Hematopoietic multipotent progenitor cell treated with erythropoietin and hydrocortisone succinate and interleukin-3 and kit ligand, for 4 days (in vitro differentiated cells): ENCODE data around the gene SORT1.
A peak's percentile ranks its signal among the peaks of the same experiment; 100 is the strongest.
"Not testable (repeated sequence)": the region's sequence is repeated elsewhere in the genome, so short reads cannot be mapped to it uniquely, and the experiment has no call there.

Experiments
- DNase-seq: peaks from one replicate; pipeline ENCODE4 v3.0.0-alpha.2; 2015

The SORT1 gene

DNA sequence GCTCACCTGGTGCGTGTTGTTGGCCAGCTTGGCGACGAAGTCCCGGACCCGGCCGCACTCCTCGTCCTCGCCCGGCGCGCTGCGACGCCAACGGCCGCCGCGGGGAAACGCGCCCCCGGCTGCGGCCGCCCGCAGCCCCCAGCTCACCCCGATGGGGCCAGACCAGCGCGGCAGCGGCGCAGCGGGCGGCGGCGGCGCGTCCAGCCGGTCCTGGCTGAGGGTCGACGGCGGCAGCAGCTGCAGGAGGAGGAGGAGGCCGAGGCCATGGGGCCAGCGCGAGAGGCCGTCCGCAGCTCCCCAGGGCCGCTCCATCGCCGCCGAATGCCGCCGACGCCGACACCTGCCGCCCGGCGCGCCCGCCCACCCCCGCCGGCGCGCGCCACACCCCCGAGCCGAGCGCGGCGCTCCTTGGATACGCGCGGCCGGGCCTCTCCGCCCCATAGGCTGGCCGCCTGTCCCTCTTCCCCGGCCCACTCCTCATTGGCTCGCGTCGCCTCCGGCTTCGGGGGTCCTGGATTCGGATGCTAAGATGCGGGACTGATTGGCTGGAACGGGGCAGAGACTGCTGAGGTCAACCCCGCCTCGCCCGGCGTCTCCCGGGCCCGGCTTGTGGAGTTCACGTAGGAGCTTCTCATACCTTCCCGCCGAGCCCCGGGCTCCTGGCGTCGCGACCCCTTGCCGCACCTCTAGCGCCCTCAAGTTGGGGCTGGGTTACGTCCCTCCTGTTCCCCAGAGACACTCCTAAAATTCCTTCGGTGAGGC, at the start of gene SORT1:
SORT1 (minus strand) TSS at position 338 of the 762 bp plus-strand sequence; CDS start at position 312, 26 bp downstream.
- peak; percentile 91 for DNase-seq

DNA sequence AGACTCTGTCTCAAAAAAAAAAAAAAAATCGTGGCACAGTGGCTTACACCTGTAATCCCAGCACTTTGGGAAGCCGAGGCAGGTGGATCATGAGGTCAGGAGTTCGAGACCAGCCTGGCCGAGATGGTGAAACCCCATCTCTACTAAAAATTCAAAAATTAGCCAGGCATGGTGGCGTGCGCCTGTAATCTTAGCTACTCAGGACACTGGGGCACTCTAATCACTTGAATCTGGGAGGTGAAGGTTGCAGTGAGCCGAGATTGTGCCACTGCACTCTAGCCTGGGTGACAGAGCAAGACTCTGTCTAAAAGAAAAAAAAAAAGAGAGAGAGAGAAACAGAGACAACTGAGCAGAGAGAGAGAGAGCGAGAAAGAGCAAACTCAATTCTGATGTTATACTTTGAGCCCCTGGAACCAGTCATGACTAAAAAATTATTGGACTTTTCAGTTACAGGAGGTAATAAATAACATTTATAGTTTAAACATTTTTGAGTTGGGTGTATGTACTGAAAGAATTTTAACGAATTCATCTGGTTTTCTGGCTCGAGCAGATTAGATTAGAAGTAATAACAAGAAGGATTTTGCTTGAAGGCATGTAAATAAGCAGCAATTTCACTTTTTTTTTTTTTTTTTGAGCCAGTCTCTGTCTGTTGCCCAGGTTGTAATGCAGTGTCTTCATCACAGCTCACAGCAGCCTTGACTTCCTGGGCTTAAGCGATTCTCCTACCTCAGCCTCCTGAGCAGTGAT, 48.4 kb upstream of the SORT1 start:
- not testable (repeated sequence) for DNase-seq

DNA sequence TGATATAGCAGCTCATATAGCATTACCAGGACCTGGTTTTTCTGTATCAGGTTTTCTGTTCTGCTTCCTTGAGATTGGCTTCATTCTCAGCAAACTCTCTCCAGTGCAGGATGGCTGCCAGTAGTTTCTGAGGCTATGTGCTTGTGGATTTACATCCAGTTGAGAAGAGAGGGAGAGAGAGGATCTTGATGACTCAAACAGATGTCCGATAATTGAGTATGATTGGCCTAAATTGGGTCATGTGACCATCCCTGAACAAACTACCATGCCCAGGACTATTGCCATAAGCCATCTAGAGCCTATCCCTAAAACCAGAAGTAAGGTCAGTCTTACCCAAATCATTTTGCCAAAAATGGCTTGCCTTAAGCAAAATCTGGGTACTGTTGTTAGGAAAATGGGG, 46.6 kb upstream of the SORT1 start:
- DNase-seq: no peak

DNA sequence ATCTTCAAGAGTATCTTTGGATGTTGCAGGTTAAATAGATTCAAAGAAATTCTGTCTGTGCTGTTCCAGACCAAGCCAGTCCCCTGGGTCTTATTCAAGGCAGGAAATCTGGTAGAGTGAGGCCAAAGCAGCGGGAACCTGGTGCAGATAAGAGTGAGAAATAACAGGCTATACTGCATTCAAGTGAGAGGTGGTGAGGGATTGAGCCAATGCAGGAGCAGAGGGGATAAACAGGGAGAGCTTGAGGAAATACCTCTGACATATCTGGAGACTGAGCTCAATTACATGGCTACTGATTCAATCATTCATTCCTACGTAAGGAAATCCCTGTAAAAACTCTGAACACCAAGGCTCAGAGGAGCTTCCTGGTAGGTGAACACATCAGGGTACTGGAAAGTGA, 45.8 kb upstream of the SORT1 start:
- DNase-seq: no peak

DNA sequence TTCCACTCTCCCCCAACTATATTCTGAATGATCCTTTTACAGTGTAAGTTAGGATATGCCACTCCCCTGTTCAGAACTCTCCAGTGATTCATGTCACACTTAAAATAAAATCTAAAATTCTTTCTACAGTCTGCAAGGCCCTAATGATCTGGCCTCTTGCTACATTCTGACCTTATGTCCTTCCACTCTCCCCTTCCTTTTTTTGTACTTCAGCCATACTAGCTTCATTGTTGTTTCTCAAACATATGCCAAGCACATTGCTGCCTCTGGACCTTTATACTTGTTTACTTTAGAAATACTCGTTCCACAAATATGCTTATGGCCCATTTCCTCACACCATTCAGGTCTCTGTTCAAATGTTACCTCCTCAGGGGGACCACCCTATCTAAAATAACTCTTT, 43.4 kb upstream of the SORT1 start:
- no peak for DNase-seq

DNA sequence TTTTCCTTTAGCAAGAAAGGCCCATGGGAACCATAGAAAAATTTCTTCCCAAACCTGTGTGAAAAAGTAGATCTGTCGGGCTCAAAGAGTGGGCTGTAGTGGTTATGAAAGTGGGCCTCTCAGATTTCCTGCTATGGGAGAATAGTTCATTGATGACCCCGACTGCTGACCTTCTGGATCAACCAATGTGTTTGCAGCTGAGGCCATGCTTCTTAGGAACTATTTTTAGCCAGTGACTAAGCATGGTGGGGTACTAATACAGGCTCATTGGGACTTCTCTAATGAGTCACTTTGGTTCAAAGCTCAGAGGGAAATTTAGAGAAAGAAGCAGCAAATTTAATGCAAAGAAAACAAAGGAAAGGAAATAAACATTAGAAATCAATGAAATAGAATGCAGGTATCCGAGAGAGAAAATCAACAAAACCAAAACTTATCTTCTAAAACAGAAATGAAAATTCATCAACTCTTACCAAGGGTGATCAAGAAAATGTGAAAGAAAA, 41.1 kb upstream of the SORT1 start:
- no peak for DNase-seq

DNA sequence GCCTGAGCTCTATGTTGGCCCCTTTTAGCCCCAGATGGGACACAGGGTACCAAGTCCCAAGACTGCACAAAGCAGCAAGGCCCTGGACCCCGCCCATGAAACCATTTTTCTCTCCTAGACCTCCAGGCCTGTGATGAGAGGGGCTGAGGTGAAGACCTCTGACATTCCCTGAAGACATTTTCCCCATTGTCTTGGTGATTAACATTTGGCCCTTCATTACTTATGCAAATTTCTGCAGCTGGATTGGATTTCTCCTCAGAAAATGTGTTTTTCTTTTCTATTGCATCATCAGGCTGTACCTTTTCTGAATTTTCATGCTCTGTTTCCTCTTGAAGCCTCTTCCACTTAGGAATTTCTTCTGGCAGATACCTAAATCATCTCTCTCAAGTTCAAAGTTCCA, 36.8 kb upstream of the SORT1 start:
- DNase-seq: no peak

DNA sequence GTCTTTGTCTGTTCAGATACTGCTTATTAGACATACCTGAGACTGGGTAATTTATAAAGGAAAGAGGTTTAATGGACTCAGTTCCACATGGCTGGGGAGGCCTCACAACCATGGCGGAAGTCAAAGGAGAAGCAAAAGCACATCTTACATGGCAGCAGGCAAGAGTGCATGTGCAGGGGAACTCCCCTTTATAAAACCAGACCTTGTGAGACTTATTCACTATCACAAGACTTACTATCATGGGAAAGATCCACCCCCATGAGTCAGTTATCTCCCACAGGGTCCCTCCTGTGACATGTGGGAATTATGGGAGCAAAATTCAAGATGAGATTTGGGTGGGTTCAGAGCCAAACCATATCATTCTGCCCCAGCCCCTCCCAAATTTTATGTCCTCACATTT, 35.6 kb upstream of the SORT1 start:
- DNase-seq: no peak

DNA sequence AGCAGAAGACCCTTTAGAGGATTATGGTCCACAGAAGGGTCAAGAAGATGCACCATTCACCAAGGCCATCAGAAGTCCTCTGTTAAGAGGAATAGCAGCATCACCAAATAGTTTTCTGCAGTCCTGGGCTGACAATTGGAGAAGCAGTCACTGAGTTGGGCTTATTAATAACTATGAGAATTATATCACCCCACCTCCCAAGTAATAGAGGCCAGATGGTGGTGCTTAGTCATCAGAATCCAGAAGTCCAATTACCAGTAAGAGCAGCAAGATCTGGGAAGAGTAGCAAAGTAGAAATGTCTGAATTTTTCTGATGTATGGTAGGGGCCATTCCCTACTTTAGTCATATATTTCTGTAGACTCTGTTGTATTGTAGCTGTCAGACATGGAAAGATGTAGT, 34.6 kb upstream of the SORT1 start:
- DNase-seq: no peak

DNA sequence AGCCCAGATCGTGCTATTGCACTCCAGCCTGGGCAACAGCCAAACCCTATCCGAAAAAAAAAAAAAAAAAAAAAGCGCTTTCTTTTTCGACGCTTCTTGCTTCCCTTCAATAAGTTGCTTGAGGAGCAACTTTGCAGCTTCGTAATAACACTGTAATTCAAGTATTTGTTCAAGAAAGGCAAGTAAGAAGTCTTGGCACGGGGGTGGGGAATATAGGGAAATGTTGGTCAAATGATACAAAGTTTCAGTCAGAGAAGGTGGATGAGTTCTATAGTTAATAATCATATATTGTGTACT, 29.4 kb upstream of the SORT1 start:
- peak; percentile 44 for DNase-seq

DNA sequence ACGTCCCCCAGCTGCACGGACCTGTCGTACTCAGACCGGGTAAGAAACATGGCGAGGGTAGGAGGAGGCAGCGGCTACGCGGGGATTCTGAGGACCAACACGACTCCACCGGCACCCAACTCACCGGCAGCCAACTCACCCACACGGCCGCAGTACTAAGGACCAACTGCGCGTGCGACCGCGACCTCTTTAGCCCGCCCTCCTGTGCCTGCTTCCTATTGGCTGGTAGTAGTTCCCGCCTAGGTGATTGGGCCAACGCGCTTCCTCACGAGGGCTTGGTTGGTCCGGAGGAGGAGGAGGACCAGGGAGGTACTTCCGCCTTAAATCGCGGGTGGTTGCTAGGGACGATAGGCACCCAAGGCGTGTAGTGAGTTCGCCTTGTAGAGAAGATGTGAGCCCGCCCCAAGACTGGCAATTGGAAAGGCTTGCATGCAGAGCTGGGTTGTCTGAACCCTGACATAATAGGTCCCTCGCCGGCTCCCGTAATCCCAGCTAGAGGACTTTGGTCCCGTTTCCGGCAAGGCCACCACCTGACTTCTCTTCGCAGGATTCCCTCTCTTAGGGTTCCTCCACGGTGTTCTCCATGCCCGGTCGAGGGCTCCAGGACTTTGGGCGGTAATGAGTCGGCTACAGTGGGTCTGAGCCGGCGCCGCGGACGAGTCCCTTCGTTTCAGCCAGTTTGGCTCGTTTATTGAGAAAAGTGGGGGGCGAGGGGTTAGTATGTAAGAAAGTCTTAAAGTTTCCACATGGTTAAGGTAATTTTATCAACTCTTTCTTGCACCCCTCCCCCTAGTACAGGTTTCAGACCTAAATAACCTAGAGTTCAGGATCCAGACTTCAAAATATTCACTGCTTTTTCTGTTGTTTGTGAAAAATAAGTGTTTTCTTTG, 28.8 kb upstream of the SORT1 start, which contains the start of gene PSMA5:
PSMA5 (minus strand) TSS at position 168 of the 890 bp plus-strand sequence; CDS start at position 50, 118 bp downstream.
- DNase-seq: peak; percentile 100

DNA sequence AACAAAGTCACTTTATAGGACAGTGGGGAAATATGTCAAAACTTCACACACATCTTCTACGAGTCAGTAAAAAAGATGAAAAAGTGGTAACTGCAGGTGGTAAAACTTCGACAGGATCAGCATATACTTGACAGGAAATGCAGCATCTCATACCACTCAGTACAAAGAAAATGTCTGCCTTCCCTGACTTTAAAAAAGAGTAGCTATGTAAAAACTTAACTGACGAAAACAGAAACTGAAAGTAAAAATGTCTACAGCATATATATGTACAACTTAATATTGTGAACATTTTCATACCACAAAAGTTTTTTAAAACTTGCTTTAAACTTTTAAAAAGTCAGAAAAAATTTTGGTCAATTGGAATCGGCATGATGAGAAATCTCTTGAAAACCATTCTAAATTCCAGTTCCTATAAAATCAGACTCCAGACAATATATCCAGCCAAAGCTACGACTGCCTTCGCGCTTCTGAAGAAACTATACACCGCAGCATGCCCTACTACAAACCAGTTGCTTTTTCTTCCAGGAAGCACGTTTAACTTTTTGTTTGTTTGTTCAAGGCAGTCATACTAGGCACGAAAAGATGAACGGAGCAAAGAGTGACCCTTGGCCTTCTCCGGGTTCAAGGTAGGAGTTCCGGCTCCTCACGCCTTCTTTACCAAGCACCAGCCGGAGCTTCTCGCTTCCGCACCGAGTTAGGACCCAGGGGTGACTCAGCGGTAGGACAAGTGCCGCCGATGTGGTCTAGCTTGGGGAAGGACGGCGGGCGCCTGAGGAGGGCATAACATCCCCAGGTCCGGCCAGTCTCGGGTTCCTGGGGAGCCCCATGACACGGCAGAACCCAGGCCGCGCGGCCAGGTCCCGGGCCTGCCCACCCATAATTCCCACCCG, 27.9 kb upstream of the SORT1 start:
- peak; percentile 86 for DNase-seq

DNA sequence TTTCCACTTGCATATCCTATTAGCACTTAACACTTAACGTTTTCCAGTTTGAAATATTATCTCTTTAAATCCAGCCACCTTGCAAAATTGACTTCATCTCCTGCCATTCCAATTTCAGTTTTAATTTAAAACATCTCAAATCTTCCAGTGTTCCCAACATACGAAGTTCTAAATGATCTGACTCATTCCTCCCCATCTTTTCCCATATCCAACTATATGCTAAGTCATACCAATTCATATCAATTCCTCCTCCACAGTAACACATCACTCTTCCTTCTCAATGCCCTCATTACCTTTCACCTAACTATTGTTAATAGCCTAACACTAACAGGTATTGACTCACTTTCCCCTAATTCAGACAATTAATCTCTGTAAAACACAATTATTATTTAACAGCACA, 25.8 kb upstream of the SORT1 start:
- DNase-seq: no peak

DNA sequence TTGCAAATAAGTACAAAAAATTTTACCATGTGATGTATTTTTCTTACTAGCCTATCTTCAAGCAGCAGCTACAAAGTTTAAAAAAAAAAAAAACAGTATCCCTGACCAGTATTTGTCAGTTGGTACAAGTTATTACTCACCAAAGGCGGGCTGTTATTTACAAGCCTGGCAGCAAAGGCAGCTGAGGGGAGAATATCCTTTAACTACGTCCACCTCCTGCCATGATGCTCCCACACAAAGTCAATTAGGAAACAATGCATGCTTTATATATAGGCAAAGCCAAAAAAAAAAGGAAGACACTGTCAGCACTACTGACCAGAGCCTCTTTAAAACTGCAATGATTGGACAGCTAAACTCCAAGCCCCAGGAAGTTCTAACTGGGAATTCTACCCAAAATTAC, 14.8 kb upstream of the SORT1 start:
- DNase-seq: no peak

DNA sequence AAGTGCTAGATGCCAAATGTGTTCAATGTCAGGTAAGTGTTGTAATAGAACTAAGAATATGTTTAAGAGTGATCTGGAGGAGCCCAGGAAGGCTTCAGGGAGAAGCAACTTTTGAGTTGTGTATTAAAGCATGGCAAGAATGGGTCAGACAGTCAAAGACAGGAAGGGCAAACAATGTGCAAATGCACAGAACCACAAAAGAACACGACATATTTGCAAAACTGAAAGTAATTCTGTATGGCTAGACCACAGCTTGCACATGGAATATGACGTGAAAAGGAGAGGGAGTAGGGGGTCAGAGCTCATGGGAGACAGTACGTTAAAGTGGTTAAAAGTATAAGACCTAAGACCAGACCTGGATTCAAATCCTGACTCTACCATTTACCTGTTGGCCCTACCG, 7.1 kb upstream of the SORT1 start:
- no peak for DNase-seq

DNA sequence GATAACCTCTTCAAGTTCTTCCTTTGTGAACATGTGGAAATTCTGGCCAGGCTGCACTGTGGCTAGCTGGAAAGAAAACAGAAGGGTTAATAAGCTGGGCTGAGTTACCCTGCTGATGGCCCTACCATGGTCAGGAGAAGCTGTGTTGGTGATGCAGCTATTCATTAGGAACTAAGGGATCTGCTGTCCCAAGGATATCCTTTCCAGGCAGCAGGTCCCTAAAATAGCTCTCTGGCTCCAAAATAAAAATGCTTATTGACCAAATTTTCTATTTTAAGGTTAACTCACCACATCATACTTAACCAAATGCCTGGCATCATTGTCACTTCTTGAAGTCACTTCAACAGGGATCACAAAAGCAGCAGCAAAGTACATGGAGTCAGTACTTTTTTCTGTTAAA, 4.3 kb upstream of the SORT1 start:
- DNase-seq: no peak

DNA sequence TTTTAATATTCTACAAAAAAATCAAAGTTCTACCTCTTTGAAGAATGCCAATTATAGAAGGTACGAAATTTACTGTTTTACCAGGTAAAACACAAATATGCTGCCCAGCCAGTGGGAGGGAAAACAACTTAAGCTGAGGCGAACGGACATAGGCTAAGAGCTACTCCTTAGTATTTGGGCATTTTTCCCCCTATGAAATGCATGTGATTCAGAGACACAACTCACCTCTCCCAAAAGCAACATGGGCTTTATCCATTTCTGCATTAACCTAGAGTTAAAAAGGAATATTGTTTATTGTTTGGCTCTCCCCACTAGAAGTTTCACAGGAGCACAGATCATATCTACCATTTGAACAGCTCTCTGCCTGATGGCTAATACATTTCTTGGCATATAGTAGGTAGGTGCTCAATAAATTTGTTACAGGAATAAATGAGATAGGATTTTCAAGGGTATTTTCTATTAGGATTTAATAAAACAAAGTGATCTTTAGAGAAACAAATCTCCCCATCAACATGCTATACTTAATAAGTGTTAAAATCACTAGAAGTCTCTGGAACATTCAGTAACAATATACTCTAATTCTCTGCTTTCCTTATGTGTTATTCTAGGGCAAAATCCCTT, 2.4 kb upstream of the SORT1 start:
- DNase-seq: no peak

DNA sequence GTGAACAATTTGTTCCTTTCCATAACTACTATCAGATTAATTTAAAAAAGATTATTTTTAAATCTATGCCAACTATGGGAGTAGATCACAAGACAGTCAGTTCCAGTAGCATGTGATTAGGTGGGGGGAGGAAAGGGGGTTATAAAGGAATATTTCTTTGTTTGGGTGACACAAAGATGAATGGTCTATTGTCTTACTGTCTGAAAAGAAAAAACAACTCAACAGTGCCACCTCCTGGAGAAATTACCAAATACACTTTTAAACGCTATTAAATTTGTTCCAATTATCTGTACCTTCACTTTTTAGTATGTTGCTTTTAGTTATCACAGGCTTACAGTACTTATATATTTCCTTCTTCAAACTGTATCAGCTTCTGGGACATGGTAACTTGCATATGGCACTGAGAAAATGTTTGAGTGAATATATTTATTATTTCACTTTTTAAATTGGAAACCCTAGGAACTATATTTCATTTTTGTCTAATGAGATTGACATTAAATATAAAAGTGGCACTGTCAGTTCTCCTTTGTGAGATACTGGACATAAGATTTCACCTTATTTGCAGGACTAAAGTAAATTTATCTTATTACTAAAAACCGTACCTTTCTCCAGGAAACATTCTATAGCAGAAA, 1.7 kb upstream of the SORT1 start:
- DNase-seq: peak; percentile 85

DNA sequence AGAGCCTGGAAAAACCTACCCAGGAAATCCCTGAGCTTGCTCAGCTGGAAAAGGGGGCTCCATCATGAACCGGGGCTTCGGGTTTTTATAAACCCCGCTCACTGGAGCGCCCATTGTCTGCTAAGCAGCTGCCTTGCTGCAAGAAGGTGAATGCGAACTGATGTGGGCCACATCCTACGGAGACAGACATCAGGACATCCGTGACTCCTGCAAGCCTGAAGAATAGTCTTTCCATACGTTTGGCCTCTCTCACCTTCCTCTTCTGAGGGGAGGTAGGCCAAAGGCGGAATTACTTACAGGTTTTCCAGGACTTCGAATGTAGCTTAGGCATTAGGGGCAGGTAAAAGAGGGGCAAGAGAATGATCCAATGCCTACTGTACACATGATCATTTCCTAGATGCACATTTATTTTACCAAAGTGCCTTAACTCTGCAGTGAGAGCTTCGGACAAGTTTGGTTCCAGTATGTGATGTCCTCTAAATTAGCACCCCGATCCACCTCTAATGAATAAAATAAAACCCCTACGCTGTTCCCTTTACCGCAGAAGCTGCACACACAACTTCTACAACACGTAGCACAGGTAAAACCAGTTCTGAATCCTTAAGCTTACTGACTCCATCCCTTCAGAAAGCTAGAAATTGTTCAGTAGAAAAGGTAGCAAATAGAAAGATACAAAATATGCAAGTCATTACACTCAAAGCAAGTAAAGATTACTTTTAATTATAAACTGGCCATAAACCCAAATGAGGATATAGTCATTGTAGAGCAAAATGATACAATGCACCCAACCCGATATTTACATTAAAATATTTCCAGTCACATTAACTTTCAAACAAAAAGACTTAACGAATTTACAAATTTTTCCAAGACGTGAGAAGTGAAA, 866 bp upstream of the SORT1 start:
- no peak for DNase-seq

DNA sequence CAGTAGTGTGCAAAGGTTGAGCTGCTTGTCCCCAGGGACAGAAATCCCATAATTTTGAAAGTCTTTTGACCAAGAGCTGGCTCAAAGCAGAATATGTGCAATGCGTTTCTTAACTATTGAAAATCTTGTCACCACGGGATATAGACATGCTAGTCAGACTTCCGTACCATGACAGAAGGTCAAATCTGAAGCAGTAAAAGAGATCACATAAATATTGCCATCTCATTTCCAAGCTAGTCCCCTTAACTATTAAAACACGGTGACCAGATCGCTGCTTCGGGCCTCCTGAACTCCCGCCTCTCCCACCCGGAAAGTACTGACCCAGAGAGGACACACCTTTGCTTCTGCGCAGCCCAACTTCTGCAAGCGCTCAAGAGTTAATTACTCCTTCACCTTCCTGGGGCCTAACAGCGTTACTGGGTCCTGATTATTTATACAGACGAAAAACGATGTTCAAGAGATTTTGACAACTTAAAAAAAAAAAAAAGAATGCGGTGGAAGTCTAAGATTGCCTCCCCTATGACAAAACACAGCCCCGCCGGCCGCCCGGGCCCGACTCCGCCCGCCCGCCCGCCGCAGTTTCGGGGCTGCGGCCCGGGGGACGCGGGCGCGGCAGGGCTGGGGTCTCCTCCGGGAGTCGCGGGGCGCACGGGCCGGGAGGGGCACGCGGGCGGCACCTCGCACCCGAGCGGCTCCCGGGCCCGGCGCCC, 692 bp downstream of the SORT1 start:
- DNase-seq: no peak
